SK-N-SH treated with all-trans-retinoic acid at 6 μM for 48 hours (cell line): ENCODE measurements around the gene TTC21B.

Source experiments
- ATAC-seq: fragments of 200-7000 bp; cut with Tn5 transposase; 3 replicates; pipeline ENCODE4 v1.9.1; 2020; ENCODE audit warnings: mild to moderate bottlenecking, moderate library complexity
- BACH2 ChIP-seq: fragments of 250-450 bp; sonication (Bioruptor Pico); IDR thresholded peaks from 2 replicates; pipeline ENCODE4 v1.9.0; 2021; ENCODE audit warnings: mild to moderate bottlenecking, borderline replicate concordance
- GLIS3 ChIP-seq: fragments of 250-450 bp; sonication (Bioruptor Pico); IDR thresholded peaks from 2 replicates; pipeline ENCODE4 v1.5.0; 2020; ENCODE audit warnings: mild to moderate bottlenecking, moderate library complexity
- OSR1 ChIP-seq: fragments of 250-450 bp; sonication (Bioruptor Pico); IDR thresholded peaks from 2 replicates; pipeline ENCODE4 v1.8.0; 2022; ENCODE audit warnings: moderate library complexity, mild to moderate bottlenecking, inconsistent platforms
- TOX ChIP-seq: fragments of 250-450 bp; sonication (Bioruptor Pico); IDR thresholded peaks from 2 replicates; pipeline ENCODE4 v1.8.0; 2021; ENCODE audit warnings: mild to moderate bottlenecking, moderate library complexity, borderline replicate concordance
- ZFP3 ChIP-seq: fragments of 250-450 bp; sonication (Bioruptor Pico); IDR thresholded peaks from 2 replicates; pipeline ENCODE4 v1.5.0; 2020; ENCODE audit warnings: mild to moderate bottlenecking, moderate library complexity
- TF ChIP-seq, protein P1 (sequence below): fragments of 250-450 bp; sonication (Bioruptor Pico); IDR thresholded peaks from 2 replicates; pipeline ENCODE4 v1.5.0; 2020; ENCODE audit warnings: mild to moderate bottlenecking, moderate library complexity

The TTC21B gene

GRCh38 chr2:165827016-165827920 lies 126.3 kb downstream of the TTC21B start:
- TF ChIP-seq BACH2 (no peak), OSR1 (no peak), ZFP3 (CRISPR knock-in tag) (no peak)
- TF ChIP-seq, protein P1, sequence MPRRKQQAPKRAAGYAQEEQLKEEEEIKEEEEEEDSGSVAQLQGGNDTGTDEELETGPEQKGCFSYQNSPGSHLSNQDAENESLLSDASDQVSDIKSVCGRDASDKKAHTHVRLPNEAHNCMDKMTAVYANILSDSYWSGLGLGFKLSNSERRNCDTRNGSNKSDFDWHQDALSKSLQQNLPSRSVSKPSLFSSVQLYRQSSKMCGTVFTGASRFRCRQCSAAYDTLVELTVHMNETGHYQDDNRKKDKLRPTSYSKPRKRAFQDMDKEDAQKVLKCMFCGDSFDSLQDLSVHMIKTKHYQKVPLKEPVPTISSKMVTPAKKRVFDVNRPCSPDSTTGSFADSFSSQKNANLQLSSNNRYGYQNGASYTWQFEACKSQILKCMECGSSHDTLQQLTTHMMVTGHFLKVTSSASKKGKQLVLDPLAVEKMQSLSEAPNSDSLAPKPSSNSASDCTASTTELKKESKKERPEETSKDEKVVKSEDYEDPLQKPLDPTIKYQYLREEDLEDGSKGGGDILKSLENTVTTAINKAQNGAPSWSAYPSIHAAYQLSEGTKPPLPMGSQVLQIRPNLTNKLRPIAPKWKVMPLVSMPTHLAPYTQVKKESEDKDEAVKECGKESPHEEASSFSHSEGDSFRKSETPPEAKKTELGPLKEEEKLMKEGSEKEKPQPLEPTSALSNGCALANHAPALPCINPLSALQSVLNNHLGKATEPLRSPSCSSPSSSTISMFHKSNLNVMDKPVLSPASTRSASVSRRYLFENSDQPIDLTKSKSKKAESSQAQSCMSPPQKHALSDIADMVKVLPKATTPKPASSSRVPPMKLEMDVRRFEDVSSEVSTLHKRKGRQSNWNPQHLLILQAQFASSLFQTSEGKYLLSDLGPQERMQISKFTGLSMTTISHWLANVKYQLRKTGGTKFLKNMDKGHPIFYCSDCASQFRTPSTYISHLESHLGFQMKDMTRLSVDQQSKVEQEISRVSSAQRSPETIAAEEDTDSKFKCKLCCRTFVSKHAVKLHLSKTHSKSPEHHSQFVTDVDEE (CRISPR knock-in tag): no peak
- ATAC-seq: no peak

DNA sequence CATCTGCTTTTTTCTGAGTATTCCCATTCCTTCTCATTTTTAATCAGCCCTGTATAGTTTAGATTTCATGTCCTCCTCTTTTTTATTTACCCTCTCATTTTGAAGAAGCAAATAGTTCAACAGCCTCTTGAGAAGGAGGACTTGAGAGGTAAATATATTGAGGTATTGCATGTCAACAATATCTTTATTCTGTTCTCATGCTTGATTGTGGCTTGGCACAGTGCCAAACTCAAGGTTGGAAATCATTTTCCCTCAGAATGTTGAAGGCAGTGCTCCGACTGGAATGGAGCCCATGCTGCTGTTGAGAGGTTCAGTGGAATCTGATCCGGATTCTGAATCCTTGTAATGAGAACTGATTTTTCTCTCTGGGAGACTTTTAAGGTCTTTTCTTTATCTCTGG lies 128.5 kb downstream of the TTC21B start:
- peak; percentile 53; the same call in 2 of the 3 replicates for ATAC-seq
- TF ChIP-seq GLIS3 (CRISPR knock-in tag): no peak
- 0 out of 2 replicates have a peak, but pooled peaks have one; percentile 26 for TF ChIP-seq TOX (CRISPR knock-in tag)
- TF ChIP-seq, all 23 proteins: peak for 1
